D721Med (cell line): Measurements from ENCODE around the gene ELP1.
A peak's percentile ranks its signal among the peaks of the same experiment; 100 is the strongest.

Source experiments
- DNase-seq: peaks from one replicate; pipeline ENCODE4 v3.0.0; 2011; ENCODE audit warnings: low spot score; ENCODE audit not compliant: insufficient read length
- FAIRE-seq: peaks from 2 replicates; lab custom pipeline; 2011; peaks lifted over from hg19 to GRCh38; lab: Jason Lieb, UNC
- CTCF ChIP-seq: IDR thresholded peaks from 2 replicates; pipeline ENCODE4 v1.5.1; 2012; ENCODE audit warnings: mild to moderate bottlenecking, control low read depth; ENCODE audit not compliant: insufficient read depth; ENCODE audit errors: missing control alignments

Gene ELP1

GRCh38 chr9:108967916-108968315, 34.0 kb upstream of the ELP1 start:
- no peak for FAIRE-seq
- TF ChIP-seq CTCF: no peak
- DNase-seq: no peak

- DNase-seq (no peak), FAIRE-seq (no peak)
- TF ChIP-seq CTCF: no peak
These were observed 29.7 kb upstream of the ELP1 start for GRCh38 chr9:108963459-108964143.

- FAIRE-seq: no peak
- TF ChIP-seq CTCF: no peak
- DNase-seq: no peak
These were observed 27.2 kb upstream of the ELP1 start for GRCh38 chr9:108961151-108961550.

- no peak for FAIRE-seq
- no peak for DNase-seq
- no peak for TF ChIP-seq CTCF
These were observed 26.4 kb upstream of the ELP1 start for GRCh38 chr9:108960331-108960730.

- no peak for TF ChIP-seq CTCF
- DNase-seq (no peak), FAIRE-seq (no peak)
These were observed 22.7 kb upstream of the ELP1 start for GRCh38 chr9:108956631-108957026.

- no peak for DNase-seq
- FAIRE-seq: no peak
- no peak for TF ChIP-seq CTCF
These were observed 22.2 kb upstream of the ELP1 start for GRCh38 chr9:108956022-108956630.

GRCh38 chr9:108953983-108954574, 20.2 kb upstream of the ELP1 start:
- DNase-seq (no peak), FAIRE-seq (no peak)
- peak; percentile 69 for TF ChIP-seq CTCF
